DND-41 (cell line): ENCODE results near the gene ARHGAP22.

Source experiments
- ATAC-seq: fragments of 200-7000 bp; cut with Tn5 transposase; 3 replicates; pipeline ENCODE4 v1.9.1; 2021; ENCODE audit warnings: low read depth; ENCODE audit not compliant: insufficient read depth
- DNase-seq: peaks from one replicate; pipeline ENCODE4 v3.0.0-alpha.2; 2020
- H2AFZ ChIP-seq: 2 replicates; pipeline ENCODE4 v1.6.0; 2012; ENCODE audit warnings: low read depth, low read length
- H3K27ac ChIP-seq: 2 replicates; pipeline ENCODE4 v1.5.1; 2012; ENCODE audit warnings: low read length, inconsistent platforms
- H3K27me3 ChIP-seq: fragments of 200-600 bp; sonication (generic); 2 replicates; pipeline ENCODE4 v1.6.0; 2012; ENCODE audit warnings: low read length, mild to moderate bottlenecking, inconsistent platforms; ENCODE audit not compliant: insufficient read depth, poor library complexity
- H3K36me3 ChIP-seq: 2 replicates; pipeline ENCODE4 v1.5.1; 2012; ENCODE audit warnings: low read length, inconsistent platforms; ENCODE audit not compliant: insufficient read depth
- H3K4me1 ChIP-seq: 2 replicates; pipeline ENCODE4 v1.5.1; 2012; ENCODE audit warnings: mild to moderate bottlenecking, low read length; ENCODE audit not compliant: insufficient read depth
- H3K4me2 ChIP-seq: 2 replicates; pipeline ENCODE4 v1.6.0; 2012; ENCODE audit warnings: mild to moderate bottlenecking, moderate library complexity, low read length, inconsistent platforms; ENCODE audit not compliant: insufficient read depth
- H3K4me3 ChIP-seq, 2 experiments: fragments of 200-600 bp in 1 of 2; shearing (Covaris generic) in 1 of 2; 2 replicates each; pipeline ENCODE4 v1.5.1; 2012 to 2016; ENCODE audit warnings: inconsistent platforms in 2 of 2, low read length in 2 of 2, mild to moderate bottlenecking in 2 of 2, low read depth in 1 of 2, moderate library complexity in 1 of 2
- H3K79me2 ChIP-seq: 2 replicates; pipeline ENCODE4 v1.6.0; 2012; ENCODE audit warnings: low read length, inconsistent platforms; ENCODE audit not compliant: insufficient read depth
- H3K9ac ChIP-seq: 2 replicates; pipeline ENCODE4 v1.6.0; 2012; ENCODE audit warnings: low read depth, mild to moderate bottlenecking, inconsistent platforms, low read length, moderate library complexity
- H3K9me3 ChIP-seq: 2 replicates; pipeline ENCODE4 v1.5.1; 2012; ENCODE audit warnings: low read length, moderate library complexity, mild to moderate bottlenecking, inconsistent platforms; ENCODE audit not compliant: insufficient read depth, severe bottlenecking
- H4K20me1 ChIP-seq: 2 replicates; pipeline ENCODE4 v1.6.0; 2012; ENCODE audit warnings: low read length; ENCODE audit not compliant: insufficient read depth
- EZH2 ChIP-seq: IDR thresholded peaks from 3 replicates; pipeline ENCODE4 v1.6.1; 2012; ENCODE audit warnings: borderline replicate concordance, low read depth, mild to moderate bottlenecking, moderate library complexity, low read length, inconsistent platforms; ENCODE audit not compliant: severe bottlenecking
- TF ChIP-seq, protein P1 (sequence below): IDR thresholded peaks from 2 replicates; pipeline ENCODE4 v1.5.1; 2012; ENCODE audit warnings: borderline replicate concordance, low read length, moderate library complexity, mild to moderate bottlenecking; ENCODE audit not compliant: poor library complexity, severe bottlenecking; ENCODE audit errors: extremely low read depth

ARHGAP22 gene

GRCh38 chr10:48548531-48549135, 56.2 kb downstream of the ARHGAP22 start:
- H3K9me3 ChIP-seq: no peaks in the 10 kb centered on the region
- no peak overlapping the region for H2AFZ ChIP-seq
- no peak overlapping the region for H3K27ac ChIP-seq
- no peak overlapping the region for H3K4me2 ChIP-seq
- TF ChIP-seq EZH2: no peak
- TF ChIP-seq, protein P1, sequence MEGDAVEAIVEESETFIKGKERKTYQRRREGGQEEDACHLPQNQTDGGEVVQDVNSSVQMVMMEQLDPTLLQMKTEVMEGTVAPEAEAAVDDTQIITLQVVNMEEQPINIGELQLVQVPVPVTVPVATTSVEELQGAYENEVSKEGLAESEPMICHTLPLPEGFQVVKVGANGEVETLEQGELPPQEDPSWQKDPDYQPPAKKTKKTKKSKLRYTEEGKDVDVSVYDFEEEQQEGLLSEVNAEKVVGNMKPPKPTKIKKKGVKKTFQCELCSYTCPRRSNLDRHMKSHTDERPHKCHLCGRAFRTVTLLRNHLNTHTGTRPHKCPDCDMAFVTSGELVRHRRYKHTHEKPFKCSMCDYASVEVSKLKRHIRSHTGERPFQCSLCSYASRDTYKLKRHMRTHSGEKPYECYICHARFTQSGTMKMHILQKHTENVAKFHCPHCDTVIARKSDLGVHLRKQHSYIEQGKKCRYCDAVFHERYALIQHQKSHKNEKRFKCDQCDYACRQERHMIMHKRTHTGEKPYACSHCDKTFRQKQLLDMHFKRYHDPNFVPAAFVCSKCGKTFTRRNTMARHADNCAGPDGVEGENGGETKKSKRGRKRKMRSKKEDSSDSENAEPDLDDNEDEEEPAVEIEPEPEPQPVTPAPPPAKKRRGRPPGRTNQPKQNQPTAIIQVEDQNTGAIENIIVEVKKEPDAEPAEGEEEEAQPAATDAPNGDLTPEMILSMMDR: no peak
- ATAC-seq (no peak), DNase-seq (no peak)
- no peaks in the 10 kb centered on the region for H3K79me2 ChIP-seq
- H3K4me3 ChIP-seq: no peak overlapping the region
- peaks cover 3% of the 10 kb centered on the region for H4K20me1 ChIP-seq
- H3K9ac ChIP-seq: no peak overlapping the region
- H3K4me1 ChIP-seq: no peaks in the 10 kb centered on the region
- no peaks in the 10 kb centered on the region for H3K36me3 ChIP-seq
- H3K27me3 ChIP-seq: no peaks in the 10 kb centered on the region

DNA sequence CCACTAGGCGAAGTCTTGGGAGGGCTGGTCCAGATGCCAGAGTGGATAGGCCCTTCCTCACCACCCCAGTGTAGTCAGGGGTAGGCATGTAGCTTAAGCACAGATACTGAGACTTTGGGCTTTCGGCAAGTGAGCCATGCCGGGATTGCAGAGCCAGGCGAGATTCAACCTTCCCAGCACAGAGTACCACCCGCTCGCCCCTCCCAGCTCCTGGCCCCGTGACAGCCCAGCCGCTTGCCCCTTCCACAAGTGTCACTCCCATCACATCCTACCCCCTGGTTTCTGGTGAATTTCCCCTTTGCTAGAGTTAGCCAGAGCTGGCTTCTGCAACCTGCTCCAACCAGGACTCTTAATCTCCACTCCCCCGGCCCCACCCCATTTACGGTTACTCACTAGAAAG, 56.9 kb downstream of the ARHGAP22 start:
- no peak for TF ChIP-seq EZH2
- TF ChIP-seq, protein P1: no peak
- Histone ChIP-seq H3K4me3 (no peak overlapping the region), H3K9me3 (no peaks in the 10 kb centered on the region), H3K4me1 (no peaks in the 10 kb centered on the region), H3K27me3 (no peaks in the 10 kb centered on the region), H3K27ac (no peak overlapping the region), H2AFZ (no peak overlapping the region), H3K36me3 (no peaks in the 10 kb centered on the region), H3K79me2 (no peaks in the 10 kb centered on the region), H3K9ac (no peak overlapping the region), H3K4me2 (no peak overlapping the region), H4K20me1 (peaks cover 3% of the 10 kb centered on the region)
- DNase-seq: no peak
- ATAC-seq: no peak

GRCh38 chr10:48547061-48547895, 57.6 kb downstream of the ARHGAP22 start:
- ATAC-seq: no peak
- Histone ChIP-seq H3K79me2 (no peaks in the 10 kb centered on the region), H3K27me3 (no peaks in the 10 kb centered on the region), H4K20me1 (peaks cover 3% of the 10 kb centered on the region), H3K4me2 (no peak overlapping the region), H3K9me3 (no peaks in the 10 kb centered on the region), H3K4me1 (no peaks in the 10 kb centered on the region), H2AFZ (no peak overlapping the region), H3K27ac (no peak overlapping the region), H3K4me3 (no peak overlapping the region), H3K9ac (no peak overlapping the region), H3K36me3 (no peaks in the 10 kb centered on the region)
- DNase-seq: no peak
- TF ChIP-seq, protein P1: no peak
- TF ChIP-seq EZH2: no peak
